A549 (cell line): ENCODE measurements around the gene GALNT16. TPM values are rescaled to one million over a fixed set of nuclear protein-coding genes. Genes with fewer than 3 reads are reported as not detected.
"Not testable (repeated sequence)": the region's sequence is repeated elsewhere in the genome, so short reads cannot be mapped to it uniquely, and the experiment has no call there.

Experiments
- ATAC-seq, 2 experiments: fragments of 200-7000 bp in 1 of 2; fragments of >200 bp in 1 of 2; cut with Nextera tagmentation in 1 of 2; cut with Tn5 transposase in 1 of 2; 3 replicates each; pipeline versions ENCODE4 v1.8.0 to v1.9.1; 2018 to 2020; ENCODE audit warnings: mild to moderate bottlenecking in 1 of 2, moderate library complexity in 1 of 2
- CTCF ChIA-PET: fragments of 300-600 bp; sonication (Branson Sonifier 250); formaldehyde crosslinking; extraction: SDS; loops from one replicate; lab custom pipeline; 2021; ENCODE audit warnings: antibody characterized with exemption, inconsistent platforms; lab: Yijun Ruan, JAX
- POLR2A ChIA-PET: fragments of 350-600 bp; formaldehyde crosslinking; extraction: SDS; loops from one replicate; lab custom pipeline; 2021; ENCODE audit warnings: antibody characterized with exemption, inconsistent platforms; lab: Yijun Ruan, JAX
- DNase-seq, 2 experiments: peaks; one replicate each; pipeline versions ENCODE4 v3.0.0 to v3.0.0-alpha.2; 2011 to 2016; ENCODE audit warnings: low read depth in 1 of 2, low spot score in 1 of 2
- FAIRE-seq: peaks from 2 replicates; lab custom pipeline; 2011; peaks lifted over from hg19 to GRCh38; lab: Jason Lieb, UNC
- H3K27ac ChIP-seq, 2 experiments: fragments of >200 bp; sonication (Bioruptor Twin); formaldehyde crosslinking; 3 replicates each; pipeline ENCODE4 v1.5.1; 2016 to 2017
- H3K4me1 ChIP-seq: fragments of >200 bp; sonication (Bioruptor Twin); formaldehyde crosslinking; 3 replicates; pipeline ENCODE4 v1.6.1; 2016
- H3K4me2 ChIP-seq: fragments of >200 bp; sonication (Bioruptor Twin); formaldehyde crosslinking; 3 replicates; pipeline ENCODE4 v1.6.1; 2016
- H3K4me3 ChIP-seq: fragments of >200 bp; sonication (Bioruptor Twin); formaldehyde crosslinking; 3 replicates; pipeline ENCODE4 v1.5.1; 2016
- H3K9me3 ChIP-seq: fragments of >200 bp; sonication (Bioruptor Twin); formaldehyde crosslinking; 3 replicates; pipeline ENCODE4 v1.6.1; 2016
- BHLHE40 ChIP-seq: IDR thresholded peaks from 2 replicates; pipeline ENCODE4 v1.6.1; 2012; ENCODE audit warnings: low read depth, low read length, inconsistent platforms
- CEBPB ChIP-seq, 2 experiments: fragments of >200 bp in 1 of 2; sonication (Bioruptor Twin) in 1 of 2; formaldehyde crosslinking in 1 of 2; IDR thresholded peaks; 2 replicates each; pipeline ENCODE4 v1.6.1; 2012 to 2016
- CHD2 ChIP-seq: fragments of 150-350 bp; IDR thresholded peaks from 2 replicates; pipeline ENCODE4 v1.6.1; 2014; ENCODE audit warnings: low read length; ENCODE audit not compliant: partially characterized antibody
- EHF ChIP-seq: fragments of 250-450 bp; sonication (Bioruptor Pico); IDR thresholded peaks from 2 replicates; pipeline ENCODE4 v1.5.0; 2020; ENCODE audit warnings: mild to moderate bottlenecking
- EP300 ChIP-seq, 2 experiments: fragments of >200 bp; sonication (Bioruptor Twin); formaldehyde crosslinking; IDR thresholded peaks; 2 replicates in 1 of 2; 3 replicates in 1 of 2; pipeline ENCODE4 v1.6.1; 2016 to 2017
- ESRRA ChIP-seq: fragments of 150-350 bp; IDR thresholded peaks from 2 replicates; pipeline ENCODE4 v1.6.1; 2014; ENCODE audit warnings: mild to moderate bottlenecking, low read length, borderline replicate concordance
- FOSB ChIP-seq: fragments of 250-450 bp; sonication (Bioruptor Pico); IDR thresholded peaks from 2 replicates; pipeline ENCODE4 v1.5.0; 2020; ENCODE audit warnings: mild to moderate bottlenecking, moderate library complexity
- FOSL2 ChIP-seq, 2 experiments: fragments of 450-650 bp in 1 of 2; fragments of >200 bp in 1 of 2; sonication (Bioruptor Twin) in 1 of 2; formaldehyde crosslinking; IDR thresholded peaks; 2 replicates each; pipeline versions ENCODE4 v1.5.0 to v1.6.1; 2016 to 2020; ENCODE audit warnings: mild to moderate bottlenecking in 1 of 2, moderate library complexity in 1 of 2
- JUNB ChIP-seq: fragments of >200 bp; sonication (Bioruptor Twin); formaldehyde crosslinking; IDR thresholded peaks from 2 replicates; pipeline ENCODE4 v1.6.1; 2016
- KDM5A ChIP-seq: fragments of 200-600 bp; sonication (generic); IDR thresholded peaks from 2 replicates; pipeline ENCODE4 v1.6.1; 2016; ENCODE audit warnings: antibody characterized with exemption, mild to moderate bottlenecking
- MAFK ChIP-seq: fragments of 450-650 bp; IDR thresholded peaks from 2 replicates; pipeline ENCODE4 v1.6.1; 2014; ENCODE audit not compliant: partially characterized antibody
- NFE2L2 ChIP-seq: fragments of 150-350 bp; conservative IDR thresholded peaks from 2 replicates; pipeline ENCODE4 v1.6.1; 2014; ENCODE audit warnings: low read length
- RARB ChIP-seq: fragments of 250-450 bp; sonication (Bioruptor Pico); IDR thresholded peaks from 2 replicates; pipeline ENCODE4 v1.8.0; 2021; ENCODE audit warnings: mild to moderate bottlenecking, moderate library complexity
- RCOR1 ChIP-seq: fragments of 150-350 bp; IDR thresholded peaks from 2 replicates; pipeline ENCODE4 v1.6.1; 2014; ENCODE audit warnings: antibody characterized with exemption, low read length, low read depth
- RNF2 ChIP-seq: fragments of 200-600 bp; sonication (generic); IDR thresholded peaks from 2 replicates; pipeline ENCODE4 v1.6.1; 2016; ENCODE audit warnings: low read depth, mild to moderate bottlenecking, antibody characterized with exemption, moderate library complexity, borderline replicate concordance
- SMC3 ChIP-seq: fragments of >200 bp; sonication (Bioruptor Twin); formaldehyde crosslinking; IDR thresholded peaks from 3 replicates; pipeline ENCODE4 v1.6.1; 2018; ENCODE audit warnings: inconsistent platforms
- WGBS: methylation state at CpG from one replicate; pipeline ENCODE4 v1.1.6; 2017; ENCODE audit errors: missing lambda C conversion rate; 5-methylcytosine and 5-hydroxymethylcytosine counted together
- polyA plus RNA-seq, 4 experiments: library from polyadenylated mRNA; depleted of rRNA in 3 of 4; stranded (reverse); fragments of >200 nt; fragmentation: RNase III in 1 of 4; extraction: RNeasy Plus Mini Kit Qiagen cat#74134 plus additional on column Dnase treatment in 1 of 4; gene quantifications; 2 replicates in 3 of 4; 3 replicates in 1 of 4; pipeline ENCODE4 v1.2.3, GENCODE V29; 2011 to 2017
- TF ChIP-seq, protein P1 (sequence below): fragments of 150-350 bp; IDR thresholded peaks from 2 replicates; pipeline ENCODE4 v1.6.1; 2014; ENCODE audit warnings: low read depth, mild to moderate bottlenecking, low read length
- TF ChIP-seq, protein P2 (sequence below): fragments of >200 bp; sonication (Bioruptor Twin); formaldehyde crosslinking; IDR thresholded peaks from 3 replicates; pipeline ENCODE4 v1.6.1; 2016
- TF ChIP-seq, protein P3 (sequence below): IDR thresholded peaks from 2 replicates; pipeline ENCODE4 v1.6.1; 2012

Gene GALNT16
- polyA plus RNA-seq, 2 of the 4 experiments (the other 2 are of a cell fraction), result 2.8 to 3.4 TPM

DNA sequence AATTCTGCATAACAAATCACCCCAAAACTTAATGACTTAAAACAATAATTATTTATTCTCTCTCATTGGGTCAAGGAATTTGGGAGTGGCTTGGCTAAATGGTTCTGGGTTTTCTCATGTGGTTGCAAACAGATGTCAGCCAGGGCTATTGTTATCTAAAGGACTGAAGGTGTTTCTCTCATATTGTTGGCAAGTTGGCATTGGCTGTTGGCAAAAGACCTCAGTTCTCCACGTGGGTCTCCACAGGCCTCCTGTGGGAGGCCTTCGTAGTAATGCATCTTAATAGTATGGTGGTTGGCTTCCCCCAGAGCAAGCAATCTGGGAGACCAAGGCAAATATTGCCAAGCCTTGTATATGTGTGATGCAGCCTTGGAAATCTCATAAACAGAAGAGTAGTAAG is 14.4 kb downstream of the GALNT16 start:
- Histone ChIP-seq H3K4me2 (no peak overlapping the region), H3K4me3 (no peak overlapping the region), H3K9me3 (no peaks in the 10 kb centered on the region), H3K4me1 (no peaks in the 10 kb centered on the region), H3K27ac (no peak overlapping the region)
- ATAC-seq, result no peak
- DNase-seq, result no peak
- no peak for FAIRE-seq
- TF ChIP-seq RCOR1 (no peak), SMC3 (no peak)
- CTCF ChIA-PET, result interaction anchor here (1.1 to 6.5 kb wide), 5 partner anchors 10 to 32 kb away, joined by 3 to 45 read pairs (median 6); partner anchors contain the start of gene GALNT16
- WGBS, result 70% methylated on average over 2 of the region's 2 CpGs
- POLR2A ChIA-PET, result no interaction called here

DNA sequence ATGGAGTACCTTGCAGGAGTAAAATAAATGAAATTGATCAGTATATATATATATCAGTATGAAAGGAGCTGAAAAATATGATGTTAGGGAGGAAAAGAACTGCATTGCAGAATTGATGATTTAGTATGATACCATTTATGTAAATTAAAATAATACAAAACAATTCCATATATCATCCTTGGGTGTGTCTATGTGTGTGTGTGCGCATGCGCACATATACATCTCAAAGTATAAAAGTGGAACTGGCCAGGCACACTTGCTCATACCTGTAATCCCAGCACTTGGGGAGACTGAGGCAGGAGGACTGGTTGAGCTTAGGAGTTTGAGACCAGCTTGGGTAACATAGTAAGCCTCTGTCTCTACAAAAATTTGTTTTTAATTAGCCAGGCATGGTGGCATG is 15.4 kb downstream of the GALNT16 start:
- Histone ChIP-seq H3K4me1 (no peaks in the 10 kb centered on the region), H3K4me2 (no peak overlapping the region), H3K27ac (no peak overlapping the region), H3K4me3 (no peak overlapping the region), H3K9me3 (no peaks in the 10 kb centered on the region)
- 98% methylated on average over 2 of the region's 2 CpGs for whole genome bisulfite sequencing
- no peak for TF ChIP-seq ESRRA
- TF ChIP-seq FOSB, result no peak
- TF ChIP-seq RARB (CRISPR knock-in tag), result no peak
- TF ChIP-seq CHD2, result no peak
- TF ChIP-seq, protein P1, sequence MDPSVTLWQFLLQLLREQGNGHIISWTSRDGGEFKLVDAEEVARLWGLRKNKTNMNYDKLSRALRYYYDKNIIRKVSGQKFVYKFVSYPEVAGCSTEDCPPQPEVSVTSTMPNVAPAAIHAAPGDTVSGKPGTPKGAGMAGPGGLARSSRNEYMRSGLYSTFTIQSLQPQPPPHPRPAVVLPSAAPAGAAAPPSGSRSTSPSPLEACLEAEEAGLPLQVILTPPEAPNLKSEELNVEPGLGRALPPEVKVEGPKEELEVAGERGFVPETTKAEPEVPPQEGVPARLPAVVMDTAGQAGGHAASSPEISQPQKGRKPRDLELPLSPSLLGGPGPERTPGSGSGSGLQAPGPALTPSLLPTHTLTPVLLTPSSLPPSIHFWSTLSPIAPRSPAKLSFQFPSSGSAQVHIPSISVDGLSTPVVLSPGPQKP, result no peak
- TF ChIP-seq FOSL2 (IDR thresholded peaks at IDR 0.05), result no peak
- TF ChIP-seq FOSL2 (CRISPR knock-in tag; IDR thresholded peaks at IDR 0.05), result no peak
- no peak for TF ChIP-seq SMC3
- TF ChIP-seq KDM5A, result no peak
- TF ChIP-seq BHLHE40, result no peak
- TF ChIP-seq, protein P2, sequence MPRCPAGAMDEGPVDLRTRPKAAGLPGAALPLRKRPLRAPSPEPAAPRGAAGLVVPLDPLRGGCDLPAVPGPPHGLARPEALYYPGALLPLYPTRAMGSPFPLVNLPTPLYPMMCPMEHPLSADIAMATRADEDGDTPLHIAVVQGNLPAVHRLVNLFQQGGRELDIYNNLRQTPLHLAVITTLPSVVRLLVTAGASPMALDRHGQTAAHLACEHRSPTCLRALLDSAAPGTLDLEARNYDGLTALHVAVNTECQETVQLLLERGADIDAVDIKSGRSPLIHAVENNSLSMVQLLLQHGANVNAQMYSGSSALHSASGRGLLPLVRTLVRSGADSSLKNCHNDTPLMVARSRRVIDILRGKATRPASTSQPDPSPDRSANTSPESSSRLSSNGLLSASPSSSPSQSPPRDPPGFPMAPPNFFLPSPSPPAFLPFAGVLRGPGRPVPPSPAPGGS, result no peak
- TF ChIP-seq, protein P3, sequence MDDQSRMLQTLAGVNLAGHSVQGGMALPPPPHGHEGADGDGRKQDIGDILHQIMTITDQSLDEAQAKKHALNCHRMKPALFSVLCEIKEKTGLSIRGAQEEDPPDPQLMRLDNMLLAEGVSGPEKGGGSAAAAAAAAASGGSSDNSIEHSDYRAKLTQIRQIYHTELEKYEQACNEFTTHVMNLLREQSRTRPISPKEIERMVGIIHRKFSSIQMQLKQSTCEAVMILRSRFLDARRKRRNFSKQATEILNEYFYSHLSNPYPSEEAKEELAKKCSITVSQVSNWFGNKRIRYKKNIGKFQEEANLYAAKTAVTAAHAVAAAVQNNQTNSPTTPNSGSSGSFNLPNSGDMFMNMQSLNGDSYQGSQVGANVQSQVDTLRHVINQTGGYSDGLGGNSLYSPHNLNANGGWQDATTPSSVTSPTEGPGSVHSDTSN, result no peak
- TF ChIP-seq JUNB, result no peak
- no peak for TF ChIP-seq MAFK
- TF ChIP-seq NFE2L2, result no peak
- TF ChIP-seq EHF, result no peak
- TF ChIP-seq EP300 (IDR thresholded peaks at IDR 0.05), result no peak
- no peak for TF ChIP-seq RNF2
- TF ChIP-seq CEBPB (IDR thresholded peaks at IDR 0.05), result no peak
- ChIA-PET POLR2A (no interaction called here), CTCF (interaction anchor here (1.3 to 6.5 kb wide), 4 partner anchors 12 to 71 kb away, joined by 5 to 45 read pairs (median 7); partner anchors contain the start of gene GALNT16)
- no peak for ATAC-seq
- FAIRE-seq, result no peak
- no peak for DNase-seq

DNA sequence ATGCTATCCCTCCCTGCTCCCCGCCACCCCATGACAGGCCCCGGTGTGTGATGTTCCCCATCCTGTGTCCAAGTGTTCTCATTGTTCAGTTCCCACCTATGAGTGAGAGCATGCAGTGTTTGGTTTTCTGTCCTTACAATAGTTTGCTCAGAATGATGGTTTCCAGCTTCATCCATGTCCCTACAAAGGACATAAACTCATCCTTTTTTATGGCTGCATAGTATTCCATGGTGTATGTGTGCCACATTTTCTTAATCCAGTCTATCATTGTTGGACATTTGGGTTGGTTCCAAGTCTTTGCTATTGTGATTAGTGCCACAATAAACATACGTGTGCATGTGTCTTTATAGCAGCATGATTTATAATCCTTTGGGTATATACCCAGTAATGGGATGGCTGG is 17.4 kb downstream of the GALNT16 start:
- FAIRE-seq, H3K4me3 ChIP-seq, H3K27ac ChIP-seq, H3K4me1 ChIP-seq, POLR2A ChIA-PET, H3K9me3 ChIP-seq, H3K4me2 ChIP-seq, ATAC-seq, DNase-seq: not testable (repeated sequence)
- WGBS, result 83% methylated on average over 3 of the region's 3 CpGs
- CTCF ChIA-PET, result interaction anchor here (0.9 kb wide), 1 partner anchor 69 kb away, joined by 4 read pairs; no protein-coding TSS in a partner anchor
